ENCODE data around the gene PRPF18.

- TF ChIP-seq CTCF (conservative IDR thresholded peaks at IDR 0.05 in 1 of 2, IDR thresholded peaks at IDR 0.05 in 1 of 2; ENCODE audit: low read depth in 1 of 2, low read length in 2 of 2) (no peak), EZH2 (IDR thresholded peaks at IDR 0.05; ENCODE audit: low read length, missing control alignments) (no peak)
Observed at GRCh38 chr10:13542533-13542932, 44.2 kb upstream of the PRPF18 start.

Measured in fibroblast of lung (primary cell).